ENCODE results near the gene C3orf20. TPM values are rescaled to one million over a fixed set of nuclear protein-coding genes. Genes with fewer than 3 reads are reported as not detected.

The C3orf20 gene
- total RNA-seq, 4 donors from 2014 or later: 0.07 to 0.73 TPM; not detected in 2

- Histone ChIP-seq H3K36me3 (no peaks in the 10 kb centered on the region), H3K27me3 (no peaks in the 10 kb centered on the region), H3K9me3 (no peaks in the 10 kb centered on the region), H3K4me1 (no peaks in the 10 kb centered on the region), H3K4me3 (no peak overlapping the region), H3K27ac (no peak overlapping the region)
- intact Hi-C loops (cut with DNase I; ENCODE audit: low total_unique reads): loop anchor here (10.0 kb wide), 1 partner anchor 99 kb away; no protein-coding TSS in a partner anchor
- DNase-seq: no peak
- TF ChIP-seq, protein P1, sequence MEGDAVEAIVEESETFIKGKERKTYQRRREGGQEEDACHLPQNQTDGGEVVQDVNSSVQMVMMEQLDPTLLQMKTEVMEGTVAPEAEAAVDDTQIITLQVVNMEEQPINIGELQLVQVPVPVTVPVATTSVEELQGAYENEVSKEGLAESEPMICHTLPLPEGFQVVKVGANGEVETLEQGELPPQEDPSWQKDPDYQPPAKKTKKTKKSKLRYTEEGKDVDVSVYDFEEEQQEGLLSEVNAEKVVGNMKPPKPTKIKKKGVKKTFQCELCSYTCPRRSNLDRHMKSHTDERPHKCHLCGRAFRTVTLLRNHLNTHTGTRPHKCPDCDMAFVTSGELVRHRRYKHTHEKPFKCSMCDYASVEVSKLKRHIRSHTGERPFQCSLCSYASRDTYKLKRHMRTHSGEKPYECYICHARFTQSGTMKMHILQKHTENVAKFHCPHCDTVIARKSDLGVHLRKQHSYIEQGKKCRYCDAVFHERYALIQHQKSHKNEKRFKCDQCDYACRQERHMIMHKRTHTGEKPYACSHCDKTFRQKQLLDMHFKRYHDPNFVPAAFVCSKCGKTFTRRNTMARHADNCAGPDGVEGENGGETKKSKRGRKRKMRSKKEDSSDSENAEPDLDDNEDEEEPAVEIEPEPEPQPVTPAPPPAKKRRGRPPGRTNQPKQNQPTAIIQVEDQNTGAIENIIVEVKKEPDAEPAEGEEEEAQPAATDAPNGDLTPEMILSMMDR (IDR thresholded peaks at IDR 0.05): no peak
Measured at GRCh38 chr3:14784087-14784681, 109.2 kb downstream of the C3orf20 start.

DNA sequence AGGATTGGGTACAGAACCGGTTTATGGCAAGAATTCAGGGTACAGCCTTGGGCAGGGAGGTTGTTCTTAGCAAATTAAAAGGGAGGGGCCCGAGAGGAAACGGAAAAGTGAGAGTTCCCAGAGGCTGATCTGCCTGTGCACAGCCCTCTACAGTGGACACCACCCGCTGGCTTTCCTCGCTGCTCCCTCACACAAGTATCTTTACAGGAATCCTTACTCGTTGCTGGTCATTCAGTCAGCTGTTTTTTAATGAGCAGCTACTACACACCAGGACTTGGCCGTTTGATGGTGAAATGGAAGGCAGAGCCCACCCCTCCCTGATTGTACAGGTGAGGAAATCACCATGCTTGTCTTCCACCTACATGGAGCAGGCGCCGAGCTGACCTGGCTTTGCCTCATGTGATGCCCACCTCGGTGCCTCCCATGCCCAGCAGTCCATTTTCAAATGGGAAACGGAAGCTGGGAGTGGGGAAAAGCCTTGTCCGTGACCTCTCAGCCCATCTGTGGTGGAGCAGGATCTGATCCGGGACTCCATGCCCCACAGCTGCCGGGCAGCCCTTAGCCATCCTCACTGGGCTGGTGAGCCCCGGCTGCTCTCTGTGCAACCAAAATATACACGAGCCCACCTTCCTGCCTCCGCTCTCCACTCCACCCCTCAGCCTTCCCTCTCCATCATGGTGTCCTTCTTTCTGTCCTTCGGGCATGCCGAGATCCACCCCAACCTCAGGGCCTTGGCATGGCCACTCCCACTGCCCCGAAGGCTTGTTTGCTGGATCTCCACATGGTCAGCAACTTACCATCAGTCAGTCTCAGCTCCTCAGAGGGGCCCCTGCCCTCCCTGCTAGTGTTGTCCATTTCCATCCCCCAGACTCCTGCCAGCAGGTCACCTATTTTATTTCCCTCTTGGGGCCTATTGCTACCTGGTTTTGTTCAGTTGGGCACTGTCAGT is 110.5 kb downstream of the C3orf20 start:
- Histone ChIP-seq H3K27me3 (no peaks in the 10 kb centered on the region), H3K4me3 (no peak overlapping the region), H3K27ac (no peak overlapping the region), H3K9me3 (no peaks in the 10 kb centered on the region), H3K4me1 (no peaks in the 10 kb centered on the region), H3K36me3 (no peaks in the 10 kb centered on the region)
- no peak for DNase-seq
- intact Hi-C loops (cut with DNase I; ENCODE audit: low total_unique reads): loop anchor here (10.0 kb wide), 1 partner anchor 101 kb away; no protein-coding TSS in a partner anchor
- TF ChIP-seq, protein P1 (IDR thresholded peaks at IDR 0.05): no peak
- no peak for TF ChIP-seq POLR2A (IDR thresholded peaks at IDR 0.05)

GRCh38 chr3:14786369-14786768 is 111.4 kb downstream of the C3orf20 start:
- Histone ChIP-seq H3K36me3 (no peaks in the 10 kb centered on the region), H3K9me3 (no peaks in the 10 kb centered on the region), H3K4me3 (no peak overlapping the region), H3K4me1 (no peaks in the 10 kb centered on the region), H3K27ac (no peak overlapping the region), H3K27me3 (no peaks in the 10 kb centered on the region)
- intact Hi-C loops (cut with DNase I; ENCODE audit: low total_unique reads): loop anchor here (10.0 kb wide), 1 partner anchor 102 kb away; no protein-coding TSS in a partner anchor
- TF ChIP-seq, protein P1 (IDR thresholded peaks at IDR 0.05): no peak
- no peak for TF ChIP-seq POLR2A (IDR thresholded peaks at IDR 0.05)
- DNase-seq: no peak

DNA sequence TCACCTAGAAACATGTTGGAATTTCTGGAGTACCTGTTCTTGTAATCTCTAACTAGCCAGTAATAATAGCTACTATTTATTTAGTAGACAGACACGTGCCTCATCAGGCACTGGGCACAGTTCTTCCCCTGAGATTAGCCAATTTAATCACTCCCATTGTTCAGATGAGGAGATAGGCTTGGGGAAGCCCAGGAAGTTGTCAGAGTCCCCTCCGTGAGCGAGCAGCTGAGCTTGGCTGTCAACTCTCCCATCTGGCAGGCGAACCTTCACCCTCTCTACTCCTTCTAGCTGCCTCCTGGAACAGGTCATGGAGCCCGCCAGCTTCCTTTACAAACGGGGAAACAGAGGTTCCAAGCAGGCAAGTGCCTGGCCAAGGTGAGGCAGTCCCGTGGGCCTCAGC is 112.7 kb downstream of the C3orf20 start:
- Histone ChIP-seq H3K9me3 (no peaks in the 10 kb centered on the region), H3K27me3 (no peaks in the 10 kb centered on the region), H3K4me3 (no peak overlapping the region), H3K4me1 (no peaks in the 10 kb centered on the region), H3K36me3 (no peaks in the 10 kb centered on the region), H3K27ac (no peak overlapping the region)
- TF ChIP-seq POLR2A (IDR thresholded peaks at IDR 0.05): no peak
- TF ChIP-seq, protein P1 (IDR thresholded peaks at IDR 0.05): no peak
- DNase-seq: no peak
- intact Hi-C loops (cut with DNase I; ENCODE audit: low total_unique reads): loop anchor here (10.0 kb wide), 1 partner anchor 103 kb away; no protein-coding TSS in a partner anchor

DNA sequence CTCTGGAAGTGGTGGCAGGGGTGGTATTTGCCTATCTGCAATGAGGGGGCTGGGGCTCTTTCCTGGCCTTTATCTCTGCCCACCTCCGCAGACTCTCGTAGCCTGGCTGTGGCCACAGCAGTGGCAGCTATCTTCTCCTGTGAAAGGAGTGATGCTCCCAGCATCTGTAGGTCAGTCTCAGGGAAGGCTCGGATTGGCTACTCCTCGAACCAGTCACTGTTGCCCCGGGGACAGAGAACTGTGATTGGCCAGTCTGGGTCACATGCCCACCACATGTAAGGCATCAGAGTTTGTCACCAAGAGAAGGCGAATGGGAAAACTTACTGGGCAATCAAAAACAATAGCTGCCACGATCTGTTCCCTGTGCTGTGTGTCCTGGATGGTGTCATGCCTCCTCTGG is 113.7 kb downstream of the C3orf20 start:
- H3K36me3 ChIP-seq: no peaks in the 10 kb centered on the region
- H3K9me3 ChIP-seq: no peaks in the 10 kb centered on the region
- no peak overlapping the region for H3K4me3 ChIP-seq
- no peak overlapping the region for H3K27ac ChIP-seq
- intact Hi-C loops (cut with DNase I; ENCODE audit: low total_unique reads): loop anchor here (10.0 kb wide), 1 partner anchor 104 kb away; no protein-coding TSS in a partner anchor
- H3K27me3 ChIP-seq: no peaks in the 10 kb centered on the region
- TF ChIP-seq POLR2A (IDR thresholded peaks at IDR 0.05): no peak
- TF ChIP-seq, protein P1 (IDR thresholded peaks at IDR 0.05): no peak
- DNase-seq: no peak
- no peaks in the 10 kb centered on the region for H3K4me1 ChIP-seq
